ENCODE results near the gene BSPRY.

Gene BSPRY

GRCh38 chr9:113349445-113350094 is at the start of gene BSPRY:
Gene BSPRY (plus strand): TSS chr9:113349541. CDS start chr9:113349580, 39 bp downstream.
- peak in 1 of 2 donors; percentile 16 for DNase-seq

- DNase-seq, result peak in 1 of 2 donors; percentile 39
Measured at GRCh38 chr9:113299800-113300292, 49.5 kb upstream of the BSPRY start.

- no peak for DNase-seq
Measured at GRCh38 chr9:113301548-113301947, 47.8 kb upstream of the BSPRY start.

GRCh38 chr9:113302792-113303418 is 46.4 kb upstream of the BSPRY start, which contains the start of gene RNF183:
Gene RNF183 (minus strand): TSS chr9:113303376. CDS start chr9:113298184, 5,192 bp downstream.
- no peak for DNase-seq

- no peak for DNase-seq
Measured at GRCh38 chr9:113306566-113306965, 42.8 kb upstream of the BSPRY start.

- DNase-seq, result no peak
Measured at GRCh38 chr9:113307396-113307975, 41.9 kb upstream of the BSPRY start.

- peak in 1 of 2 donors; percentile 53 for DNase-seq
Measured at GRCh38 chr9:113309204-113309813, 40.0 kb upstream of the BSPRY start.

GRCh38 chr9:113310538-113310937 is 38.8 kb upstream of the BSPRY start:
- no peak for DNase-seq

- no peak for DNase-seq
Measured at GRCh38 chr9:113311961-113312360, 37.4 kb upstream of the BSPRY start.

GRCh38 chr9:113313261-113313660 is 36.1 kb upstream of the BSPRY start:
- no peak for DNase-seq

- DNase-seq, result no peak
Measured at GRCh38 chr9:113315231-113315630, 34.1 kb upstream of the BSPRY start.

GRCh38 chr9:113316030-113316429 is 33.3 kb upstream of the BSPRY start:
- no peak for DNase-seq

- DNase-seq, result no peak
Measured at GRCh38 chr9:113317777-113318176, 31.6 kb upstream of the BSPRY start.

- DNase-seq, result no peak
Measured at GRCh38 chr9:113319054-113319453, 30.3 kb upstream of the BSPRY start.

- DNase-seq, result no peak
Measured at GRCh38 chr9:113320051-113320450, 29.3 kb upstream of the BSPRY start.

GRCh38 chr9:113322671-113323070 is 26.7 kb upstream of the BSPRY start:
- no peak for DNase-seq

GRCh38 chr9:113326230-113326629 is 23.1 kb upstream of the BSPRY start:
- DNase-seq, result no peak

- no peak for DNase-seq
Measured at GRCh38 chr9:113328045-113328782, 21.1 kb upstream of the BSPRY start.

GRCh38 chr9:113331780-113332179 is 17.6 kb upstream of the BSPRY start:
- no peak for DNase-seq

- DNase-seq, result no peak
Measured at GRCh38 chr9:113337714-113338113, 11.6 kb upstream of the BSPRY start.

- peak; percentile 66 to 67 for DNase-seq
Measured at GRCh38 chr9:113340011-113340699, 9.2 kb upstream of the BSPRY start, which contains the start of gene WDR31. Gene WDR31 (minus strand): TSS chr9:113340275. CDS start chr9:113332022, 8,253 bp downstream.

Measured in bone marrow (tissue), 2 donors.